Right renal cortex interstitium (tissue), 3 donors: ENCODE measurements around the gene ERC1. TPM values are rescaled to one million over a fixed set of nuclear protein-coding genes. Genes with fewer than 3 reads are reported as not detected.

Source experiments
- DNase-seq, 3 donors: peaks; one replicate each; pipeline ENCODE4 v3.0.0-alpha.2; 2013; ENCODE audit warnings: low read depth in 3 of 3, low spot score in 2 of 3
- polyA plus RNA-seq, 3 donors: library from polyadenylated mRNA; unstranded; fragments of 120-200 nt; gene quantifications; one replicate each; pipeline ENCODE4 v1.2.1, GENCODE V29; 2013; ENCODE audit not compliant: insufficient read length in 3 of 3

ERC1 gene
- polyA plus RNA-seq, 3 donors, result 39.5 to 44.9 (median 40.3) TPM

DNA sequence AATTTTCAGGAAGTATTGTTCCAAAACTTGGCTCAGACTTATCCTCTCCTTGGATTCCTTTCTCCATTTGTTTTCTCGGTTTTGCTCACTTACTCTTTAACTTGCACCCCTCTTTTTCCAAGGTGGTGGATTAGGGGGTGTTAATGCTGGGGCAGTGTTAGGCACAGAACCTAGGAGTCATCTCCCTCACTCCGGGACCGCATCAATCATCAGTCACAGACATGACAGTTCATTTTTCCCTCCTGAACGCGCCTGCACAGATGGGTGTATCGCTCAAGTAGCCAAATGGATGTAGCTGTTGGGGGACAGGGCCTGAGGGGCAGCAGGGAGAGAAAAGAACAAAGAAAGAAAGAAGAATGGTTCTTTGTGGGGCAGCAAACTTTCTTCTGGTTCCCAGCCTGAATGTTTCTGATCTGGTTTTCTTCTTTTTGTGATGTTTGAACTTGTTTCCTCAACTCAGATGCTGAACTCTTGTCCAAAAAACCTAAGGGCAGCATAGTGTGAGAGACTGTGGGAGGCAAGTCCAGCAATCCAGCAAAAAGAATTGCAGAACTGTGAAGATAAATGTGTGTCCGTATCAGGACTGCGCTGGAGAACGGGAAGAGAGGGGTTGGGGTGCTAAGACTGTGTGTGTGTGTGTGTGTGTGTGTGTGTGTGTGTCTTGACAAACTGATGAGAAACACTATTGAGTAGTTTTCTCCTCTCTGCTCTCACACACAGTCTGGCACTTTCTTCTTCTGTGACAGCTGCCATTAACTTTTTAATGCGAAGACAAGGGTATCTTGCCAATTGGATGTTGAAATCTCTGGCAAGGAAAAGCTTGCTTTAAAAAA lies 472.3 kb downstream of the ERC1 start:
- no peak for DNase-seq

GRCh38 chr12:1464925-1465324 lies 473.9 kb downstream of the ERC1 start:
- no peak for DNase-seq

DNA sequence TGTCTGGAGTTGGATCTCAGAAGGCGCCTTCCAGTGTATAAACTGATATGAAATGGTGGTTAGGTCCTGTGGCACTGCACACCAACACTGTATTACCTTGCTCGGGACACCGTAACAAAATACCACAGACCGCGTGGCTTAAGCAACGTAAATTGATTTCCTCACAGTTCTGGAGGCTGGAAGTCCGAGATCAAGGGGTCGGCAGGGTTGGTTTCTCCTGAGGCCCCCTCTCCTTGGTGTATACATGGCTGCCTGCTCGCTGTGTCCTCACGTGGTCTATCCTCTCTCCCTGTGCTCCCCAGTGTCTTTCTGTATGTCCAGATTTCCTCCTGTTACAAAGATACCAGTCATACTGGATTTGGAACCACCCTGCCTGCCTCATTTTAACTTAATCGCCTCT lies 475.0 kb downstream of the ERC1 start:
- DNase-seq, result no peak

DNA sequence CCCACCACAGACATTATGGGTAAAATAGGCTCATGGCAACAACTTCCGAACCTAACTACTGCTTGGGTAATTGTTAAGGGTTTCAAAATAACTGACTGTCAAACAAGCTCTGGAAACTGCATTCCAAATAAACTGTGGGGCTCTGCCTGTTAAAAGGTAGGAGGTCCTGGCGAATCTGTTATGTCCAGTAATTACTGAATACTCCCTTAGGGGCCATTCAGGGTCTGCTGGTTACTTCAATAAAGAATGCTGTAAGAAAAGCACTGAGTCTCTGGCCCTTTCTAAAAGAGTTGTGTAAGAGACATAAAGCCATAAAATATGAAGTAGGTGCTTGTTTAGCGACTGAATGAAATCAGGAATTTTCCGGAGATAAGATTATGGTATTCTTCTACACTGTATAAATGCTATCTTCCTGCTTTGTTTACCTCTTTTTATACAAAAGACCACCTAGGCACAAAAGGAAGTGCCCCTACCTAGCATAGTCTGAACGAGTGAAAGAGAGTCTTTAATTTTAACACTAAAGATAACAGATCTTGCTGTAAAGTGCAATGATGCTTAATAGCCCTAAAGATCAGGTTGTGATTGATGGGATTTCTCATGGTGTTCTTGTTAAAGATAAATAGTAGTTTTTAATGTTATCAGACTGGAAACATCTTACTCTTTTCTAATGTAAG lies 475.6 kb downstream of the ERC1 start:
- DNase-seq, result no peak

- no peak for DNase-seq
Observed at GRCh38 chr12:1467710-1468109, 476.7 kb downstream of the ERC1 start.

GRCh38 chr12:1469070-1469469 lies 478.0 kb downstream of the ERC1 start:
- DNase-seq, result no peak

- DNase-seq, result no peak
Observed at GRCh38 chr12:1470051-1470450, 479.0 kb downstream of the ERC1 start.

- no peak for DNase-seq
Observed at GRCh38 chr12:1471224-1471623, 480.2 kb downstream of the ERC1 start.

DNA sequence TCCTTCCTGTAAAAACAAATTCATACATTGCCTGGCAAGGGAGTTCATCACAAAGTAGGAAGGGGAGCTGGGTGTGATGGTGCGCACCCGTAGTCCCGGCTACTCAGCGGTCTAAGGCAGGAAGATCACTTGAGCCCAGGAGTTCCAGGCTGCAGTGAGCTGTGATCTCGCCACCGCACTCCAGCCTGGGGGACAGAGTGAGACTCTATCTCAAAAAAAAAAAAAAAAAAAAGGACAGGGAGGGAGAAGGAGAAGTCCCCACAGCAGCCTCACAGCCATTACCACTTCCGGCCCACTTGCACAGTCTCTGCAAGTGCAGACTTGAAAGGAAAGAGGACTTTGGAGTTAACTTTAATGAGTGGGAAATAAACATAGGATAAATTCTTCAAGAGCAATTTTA lies 482.4 kb downstream of the ERC1 start:
- no peak for DNase-seq

- DNase-seq, result no peak
Observed at GRCh38 chr12:1474041-1474573, 483.1 kb downstream of the ERC1 start.

- peak in 1 of 3 donors; percentile 31 for DNase-seq
Observed at GRCh38 chr12:1474574-1475153, 483.6 kb downstream of the ERC1 start.

- no peak for DNase-seq
Observed at GRCh38 chr12:1479645-1480044, 488.6 kb downstream of the ERC1 start.

DNA sequence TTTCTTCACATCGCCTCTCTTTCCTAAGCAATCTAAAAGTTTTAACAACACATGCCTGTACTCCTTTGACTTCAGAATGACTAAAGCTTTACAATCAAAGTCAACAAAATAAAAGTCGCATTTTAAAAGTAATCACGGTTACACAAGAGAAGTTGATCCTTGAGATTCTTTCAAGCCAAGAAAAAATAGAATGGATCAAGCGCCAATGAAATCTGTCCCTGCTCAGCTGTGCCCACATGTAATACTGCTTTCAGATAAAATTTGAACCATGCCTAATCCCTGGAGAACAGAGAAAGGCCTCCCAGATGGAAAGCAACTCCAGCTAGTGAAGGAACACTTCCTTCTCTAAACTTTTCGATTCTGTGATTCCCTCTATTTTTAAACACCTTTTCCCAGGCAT lies 490.3 kb downstream of the ERC1 start:
- DNase-seq, result no peak

- DNase-seq, result no peak
Observed at GRCh38 chr12:1481906-1482305, 490.9 kb downstream of the ERC1 start.

DNA sequence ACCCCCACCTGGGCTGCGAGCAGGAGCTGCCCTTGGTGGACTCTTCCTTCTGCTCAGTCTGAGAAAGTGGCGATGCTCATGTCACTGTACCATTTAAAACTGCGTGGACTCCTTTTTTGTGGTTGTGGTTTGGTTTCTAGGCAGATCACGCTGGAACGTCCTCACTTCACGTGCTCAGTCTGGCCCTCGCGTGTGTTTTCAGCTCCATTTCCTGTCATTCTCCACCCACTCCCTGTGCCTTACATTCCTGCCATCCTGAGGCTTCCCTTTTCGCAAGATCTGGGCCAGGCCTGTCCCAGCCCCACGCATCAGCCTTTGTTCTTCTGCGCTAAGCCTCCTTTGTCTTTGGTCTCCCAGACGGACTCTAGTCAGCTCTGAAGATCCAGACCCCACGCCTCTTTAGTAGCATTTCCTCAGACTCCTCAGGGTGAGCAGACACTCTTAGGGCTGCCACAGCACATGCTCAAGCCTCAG lies 497.9 kb downstream of the ERC1 start:
- no peak for DNase-seq

- DNase-seq, result no peak
Observed at GRCh38 chr12:1491983-1492697, 501.1 kb downstream of the ERC1 start.

DNA sequence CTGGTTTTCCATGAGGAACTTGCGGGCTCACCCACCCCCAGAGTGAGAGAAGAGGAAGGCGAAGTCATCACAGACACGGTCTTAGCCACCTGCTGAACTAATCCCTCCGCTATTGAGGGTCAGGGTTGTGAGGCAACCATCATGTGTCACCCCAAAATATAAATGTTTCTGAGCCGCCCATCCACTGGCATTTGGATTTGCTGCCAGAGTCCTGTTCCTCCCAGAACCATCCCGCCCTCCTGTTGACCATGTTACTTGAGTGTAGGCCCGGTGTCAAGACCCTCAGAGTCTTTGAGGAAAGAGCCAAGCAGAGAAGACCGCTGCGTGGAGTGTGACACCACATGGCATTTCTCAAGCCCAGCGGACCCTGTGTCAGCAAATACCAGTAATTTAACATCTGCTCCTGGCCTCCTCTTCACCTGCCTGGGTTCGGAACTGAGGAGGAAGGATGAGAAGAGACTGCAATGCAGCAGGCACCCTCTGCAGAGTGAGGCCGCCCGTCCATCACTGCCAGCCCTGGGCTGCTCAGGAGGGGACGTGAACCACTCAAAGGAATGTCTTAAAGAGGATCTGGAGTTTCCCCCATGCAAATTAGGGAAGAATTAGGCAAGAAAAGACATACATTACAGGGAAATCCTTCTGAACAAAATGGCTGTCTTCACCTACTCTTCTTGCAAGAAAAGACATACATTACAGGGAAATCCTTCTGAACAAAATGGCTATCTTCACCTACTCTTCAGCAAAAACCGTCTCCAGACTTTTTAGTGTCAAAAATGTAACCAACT lies 502.9 kb downstream of the ERC1 start:
- DNase-seq, result no peak

DNA sequence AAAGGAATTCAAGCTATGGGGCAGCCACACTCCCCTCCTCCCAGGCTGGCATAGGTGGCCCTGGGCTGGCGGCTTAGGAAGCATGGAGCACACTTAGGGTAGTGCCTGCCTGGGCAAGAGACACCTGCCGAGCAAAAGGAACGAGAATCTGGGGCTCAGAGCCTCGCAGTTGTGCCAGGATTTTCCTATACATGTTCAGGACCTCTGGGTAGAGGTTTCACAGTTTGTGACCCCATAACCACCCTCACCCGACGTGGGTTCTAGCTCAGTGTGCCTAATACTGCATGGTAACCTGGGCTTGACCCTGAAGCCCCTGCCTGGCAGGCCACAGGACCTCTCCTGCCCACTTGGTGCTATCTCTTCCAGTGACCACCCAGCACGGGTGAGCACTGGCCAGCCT lies 503.8 kb downstream of the ERC1 start:
- DNase-seq, result no peak

DNA sequence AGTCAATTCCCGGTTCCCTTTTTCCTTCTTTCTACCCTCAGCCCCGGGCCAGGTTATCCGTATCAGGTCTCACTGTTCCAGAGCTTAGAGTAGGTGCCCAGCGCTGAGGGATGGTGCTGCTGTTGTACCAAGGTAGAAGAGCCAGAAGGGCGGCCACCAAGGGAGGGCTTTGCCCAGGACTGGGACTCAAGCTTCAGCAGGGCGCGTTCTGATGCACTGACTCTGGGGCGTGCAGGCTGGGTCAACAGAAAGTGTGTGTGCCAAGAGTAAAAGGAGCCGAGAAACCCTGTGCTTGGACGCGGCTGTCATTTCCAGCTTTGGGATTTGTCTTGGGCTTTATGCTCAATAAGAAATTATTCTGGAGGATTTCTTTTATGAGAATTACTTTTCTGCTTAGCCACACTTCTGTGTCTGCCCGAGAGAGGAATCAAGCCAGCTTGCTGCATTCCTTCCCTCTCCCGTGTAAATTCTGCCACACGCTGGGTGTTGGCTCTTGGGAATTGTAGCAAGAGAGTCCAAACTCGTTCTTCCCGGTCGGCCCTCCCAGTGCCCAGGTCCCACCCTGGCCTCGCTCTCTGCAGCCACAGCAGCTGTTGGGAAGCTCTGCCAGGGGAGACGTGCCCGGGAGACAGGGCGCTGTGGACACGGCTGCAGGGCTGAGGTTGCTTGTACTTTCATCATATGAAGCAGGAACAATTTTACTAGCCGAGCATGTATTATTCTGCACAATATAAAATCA lies 505.3 kb downstream of the ERC1 start:
- no peak for DNase-seq
